ENCODE measurements around the gene NLRP3. TPM values are rescaled to one million over a fixed set of nuclear protein-coding genes. Genes with fewer than 3 reads are reported as not detected.

NLRP3 gene
- total RNA-seq, 4 donors from 2014 or later, result 0.57 to 2.3 (median 1.8) TPM

GRCh38 chr1:247417831-247418230 is 1.9 kb downstream of the NLRP3 start:
- Histone ChIP-seq H3K4me3 (no peak overlapping the region), H3K27me3 (no peaks in the 10 kb centered on the region), H3K9me3 (no peaks in the 10 kb centered on the region), H3K4me1 (no peaks in the 10 kb centered on the region), H3K27ac (peak overlapping the region in 1 of 4 donors; percentile 19), H3K36me3 (no peaks in the 10 kb centered on the region)
- TF ChIP-seq POLR2A (IDR thresholded peaks at IDR 0.05) (no peak), CTCF (IDR thresholded peaks at IDR 0.05) (no peak)
- no peak for DNase-seq
- intact Hi-C loops (cut with DNase I), result no loop called here
- WGBS, 2 donors, result 75 to 77% methylated on average over 5 of the region's 5 CpGs

- Histone ChIP-seq H3K27me3 (no peaks in the 10 kb centered on the region), H3K36me3 (no peaks in the 10 kb centered on the region), H3K9me3 (no peaks in the 10 kb centered on the region), H3K4me1 (no peaks in the 10 kb centered on the region), H3K4me3 (no peak overlapping the region), H3K27ac (no peak overlapping the region)
- intact Hi-C loops (cut with DNase I), result no loop called here
- no peak for TF ChIP-seq POLR2A (IDR thresholded peaks at IDR 0.05)
- no peak for TF ChIP-seq CTCF (IDR thresholded peaks at IDR 0.05)
- WGBS, 2 donors, result 83 to 93% methylated on average over 9 of the region's 9 CpGs
- DNase-seq, result no peak
Observed at GRCh38 chr1:247419336-247419735, 3.4 kb downstream of the NLRP3 start.

GRCh38 chr1:247421074-247421473 is 5.1 kb downstream of the NLRP3 start:
- Histone ChIP-seq H3K9me3 (no peaks in the 10 kb centered on the region), H3K4me3 (no peak overlapping the region), H3K27me3 (no peaks in the 10 kb centered on the region), H3K27ac (no peak overlapping the region), H3K36me3 (no peaks in the 10 kb centered on the region), H3K4me1 (no peaks in the 10 kb centered on the region)
- TF ChIP-seq POLR2A (IDR thresholded peaks at IDR 0.05) (no peak), CTCF (IDR thresholded peaks at IDR 0.05) (no peak)
- intact Hi-C loops (cut with DNase I), result no loop called here
- WGBS, 2 donors, result 57 to 64% methylated on average over 2 of the region's 2 CpGs
- DNase-seq, result no peak

GRCh38 chr1:247429496-247429895 is 13.5 kb downstream of the NLRP3 start:
- Histone ChIP-seq H3K4me3 (no peak overlapping the region), H3K9me3 (no peaks in the 10 kb centered on the region), H3K27me3 (peaks cover 0 to 3% (median 0%) of the 10 kb centered on the region in 4 donors), H3K36me3 (no peaks in the 10 kb centered on the region), H3K4me1 (no peaks in the 10 kb centered on the region), H3K27ac (no peak overlapping the region)
- WGBS, 2 donors, result 69% methylated on average over 6 of the region's 6 CpGs
- TF ChIP-seq CTCF (IDR thresholded peaks at IDR 0.05), result no peak
- TF ChIP-seq POLR2A (IDR thresholded peaks at IDR 0.05), result no peak
- intact Hi-C loops (cut with DNase I), result no loop called here
- no peak for DNase-seq

- Histone ChIP-seq H3K27me3 (peaks cover 0 to 3% (median 0%) of the 10 kb centered on the region in 4 donors), H3K27ac (no peak overlapping the region), H3K4me3 (no peak overlapping the region), H3K36me3 (no peaks in the 10 kb centered on the region), H3K9me3 (no peaks in the 10 kb centered on the region), H3K4me1 (no peaks in the 10 kb centered on the region)
- WGBS, 2 donors, result 65 to 76% methylated on average over 1 of the region's 1 CpG
- DNase-seq, result no peak
- intact Hi-C loops (cut with DNase I), result no loop called here
- TF ChIP-seq POLR2A (IDR thresholded peaks at IDR 0.05), result no peak
- TF ChIP-seq CTCF (IDR thresholded peaks at IDR 0.05), result no peak
Observed at GRCh38 chr1:247430434-247430833, 14.5 kb downstream of the NLRP3 start.

All from esophagus squamous epithelium (tissue), 5 donors.